ENCODE measurements around the gene AHNAK2.
"Not testable (repeated sequence)": the region's sequence is repeated elsewhere in the genome, so short reads cannot be mapped to it uniquely, and the experiment has no call there.

The AHNAK2 gene

GRCh38 chr14:104947201-104947600 lies 31.0 kb downstream of the AHNAK2 start:
- not testable (repeated sequence) for H3K36me3 Mint-ChIP-seq (ENCODE audit: low read depth); H3K4me1 Mint-ChIP-seq (ENCODE audit: low read depth); H3K27me3 Mint-ChIP-seq; H3K4me3 Mint-ChIP-seq; H3K9me3 Mint-ChIP-seq; DNase-seq; H3K27ac Mint-ChIP-seq

DNA sequence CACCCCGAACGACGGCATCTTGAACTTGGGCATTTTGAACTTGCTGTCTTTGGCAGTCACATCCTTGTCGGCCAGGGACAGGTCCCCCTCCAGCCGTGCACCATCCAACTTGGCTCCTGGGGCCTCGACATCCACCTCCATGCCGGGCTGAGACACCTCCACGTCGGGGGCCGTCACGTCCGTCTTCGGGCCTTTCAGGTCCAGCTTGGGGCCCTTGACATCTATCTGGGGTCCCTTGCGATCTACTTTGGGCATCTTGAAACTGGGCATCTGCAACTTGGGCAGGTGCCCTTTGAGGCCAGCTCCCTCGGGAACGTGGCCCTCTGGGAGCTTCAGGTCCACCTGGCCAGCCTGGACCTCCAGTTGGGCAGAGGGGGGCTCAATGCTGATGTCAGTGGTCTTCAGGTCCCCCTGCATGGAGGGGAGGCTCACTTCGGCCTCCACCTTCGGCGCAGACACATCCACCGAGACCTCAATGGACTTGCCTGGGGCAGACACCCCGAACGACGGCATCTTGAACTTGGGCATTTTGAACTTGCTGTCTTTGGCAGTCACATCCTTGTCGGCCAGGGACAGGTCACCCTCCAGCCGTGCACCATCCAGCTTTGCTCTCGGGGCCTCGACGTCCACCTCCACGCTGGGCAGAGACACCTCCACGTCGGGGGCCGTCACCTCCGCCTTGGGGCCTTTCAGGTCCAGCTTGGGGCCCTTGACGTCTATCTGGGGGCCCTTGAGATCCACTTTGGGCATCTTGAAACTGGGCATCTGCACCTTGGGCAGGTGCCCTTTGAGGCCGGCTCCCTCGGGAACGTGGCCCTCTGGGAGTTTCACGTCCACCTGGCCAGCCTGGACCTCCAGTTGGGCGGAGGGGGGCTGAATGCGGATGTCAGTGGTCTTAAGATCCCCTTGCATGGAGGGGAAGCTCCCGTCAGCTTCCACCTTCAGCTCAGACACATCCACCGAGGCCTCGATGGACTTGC lies 31.9 kb downstream of the AHNAK2 start:
- H3K9me3 Mint-ChIP-seq; H3K27me3 Mint-ChIP-seq; H3K4me3 Mint-ChIP-seq; H3K27ac Mint-ChIP-seq; DNase-seq; H3K4me1 Mint-ChIP-seq (ENCODE audit: low read depth); H3K36me3 Mint-ChIP-seq (ENCODE audit: low read depth): not testable (repeated sequence)

- not testable (repeated sequence) for H3K36me3 Mint-ChIP-seq (ENCODE audit: low read depth); H3K27ac Mint-ChIP-seq; H3K9me3 Mint-ChIP-seq; H3K4me3 Mint-ChIP-seq; H3K4me1 Mint-ChIP-seq (ENCODE audit: low read depth); H3K27me3 Mint-ChIP-seq; DNase-seq
Observed at GRCh38 chr14:104945266-104945665, 32.9 kb downstream of the AHNAK2 start.

- H3K4me1 Mint-ChIP-seq (ENCODE audit: low read depth); H3K4me3 Mint-ChIP-seq; H3K9me3 Mint-ChIP-seq; H3K27me3 Mint-ChIP-seq; H3K36me3 Mint-ChIP-seq (ENCODE audit: low read depth); H3K27ac Mint-ChIP-seq; DNase-seq: not testable (repeated sequence)
Observed at GRCh38 chr14:104944436-104945205, 33.6 kb downstream of the AHNAK2 start.

DNA sequence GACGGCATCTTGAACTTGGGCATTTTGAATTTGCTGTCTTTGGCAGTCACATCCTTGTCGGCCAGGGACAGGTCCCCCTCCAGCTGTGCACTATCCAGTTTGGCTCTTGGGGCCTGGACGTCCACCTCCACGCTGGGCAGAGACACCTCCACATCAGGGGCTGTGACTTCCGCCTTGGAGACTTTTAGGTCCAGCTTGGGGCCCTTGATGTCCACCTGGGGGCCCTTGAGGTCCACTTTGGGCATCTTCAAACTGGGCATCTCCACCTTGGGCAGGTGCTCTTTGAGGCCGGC lies 34.2 kb downstream of the AHNAK2 start:
- not testable (repeated sequence) for H3K36me3 Mint-ChIP-seq (ENCODE audit: low read depth); H3K9me3 Mint-ChIP-seq; H3K4me1 Mint-ChIP-seq (ENCODE audit: low read depth); H3K27me3 Mint-ChIP-seq; DNase-seq; H3K27ac Mint-ChIP-seq; H3K4me3 Mint-ChIP-seq

GRCh38 chr14:104943216-104944015 lies 34.8 kb downstream of the AHNAK2 start:
- not testable (repeated sequence) for H3K4me1 Mint-ChIP-seq (ENCODE audit: low read depth); DNase-seq; H3K4me3 Mint-ChIP-seq; H3K27me3 Mint-ChIP-seq; H3K36me3 Mint-ChIP-seq (ENCODE audit: low read depth); H3K9me3 Mint-ChIP-seq; H3K27ac Mint-ChIP-seq

GRCh38 chr14:104942586-104942985 lies 35.6 kb downstream of the AHNAK2 start:
- H3K27me3 Mint-ChIP-seq: no peaks in the 10 kb centered on the region
- H3K9me3 Mint-ChIP-seq: no peaks in the 10 kb centered on the region
- no peak for DNase-seq
- no peaks in the 10 kb centered on the region for H3K36me3 Mint-ChIP-seq (ENCODE audit: low read depth)
- H3K27ac Mint-ChIP-seq: no peak overlapping the region
- H3K4me1 Mint-ChIP-seq (ENCODE audit: low read depth): no peaks in the 10 kb centered on the region
- H3K4me3 Mint-ChIP-seq: no peak overlapping the region

DNA sequence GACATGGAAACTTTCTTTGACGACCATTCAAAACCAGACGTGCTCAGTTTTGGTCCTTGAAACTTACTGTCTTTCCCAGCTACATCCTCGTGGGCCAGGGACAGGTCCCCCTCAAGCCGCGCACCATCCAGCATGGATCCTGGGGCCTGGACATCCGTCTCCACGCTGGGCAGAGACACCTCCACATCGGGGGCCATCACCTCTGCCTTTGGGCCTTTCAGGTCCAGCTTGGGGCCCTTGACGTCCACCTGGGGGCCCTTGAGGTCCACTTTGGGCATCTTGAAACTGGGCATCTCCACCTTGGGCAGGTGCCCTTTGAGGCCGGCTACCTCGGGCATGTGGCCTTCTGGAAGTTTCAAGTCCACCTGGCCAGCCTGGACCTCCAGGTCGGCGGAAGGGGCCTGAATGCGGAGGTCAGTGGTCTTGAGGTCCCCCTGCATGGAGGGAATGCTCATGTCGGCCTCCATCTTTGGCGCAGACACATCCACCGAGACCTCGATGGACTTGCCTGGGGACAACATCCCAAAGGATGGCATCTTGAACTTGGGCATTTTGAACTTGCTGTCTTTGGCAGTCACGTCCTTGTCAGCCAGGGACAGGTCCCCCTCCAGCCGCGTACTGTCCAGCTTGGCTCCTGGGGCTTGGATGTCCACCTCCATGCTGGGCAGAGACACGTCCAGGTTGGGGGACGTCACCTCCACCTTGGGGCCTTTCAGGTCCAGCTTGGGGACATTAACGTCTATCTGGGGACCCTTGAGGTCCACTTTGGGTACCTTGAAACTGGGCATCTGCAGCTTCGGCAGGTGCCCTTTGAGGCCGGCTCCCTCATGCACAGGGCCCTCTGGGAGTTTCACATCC lies 36.4 kb downstream of the AHNAK2 start:
- no peak for DNase-seq
- Mint-ChIP-seq H3K4me1 (ENCODE audit: low read depth) (no peaks in the 10 kb centered on the region), H3K9me3 (no peaks in the 10 kb centered on the region), H3K27ac (no peak overlapping the region), H3K36me3 (ENCODE audit: low read depth) (no peaks in the 10 kb centered on the region), H3K4me3 (no peak overlapping the region), H3K27me3 (no peaks in the 10 kb centered on the region)

GRCh38 chr14:104940526-104941150 lies 37.5 kb downstream of the AHNAK2 start:
- no peaks in the 10 kb centered on the region for H3K4me1 Mint-ChIP-seq (ENCODE audit: low read depth)
- H3K36me3 Mint-ChIP-seq (ENCODE audit: low read depth): no peaks in the 10 kb centered on the region
- H3K27ac Mint-ChIP-seq: no peak overlapping the region
- no peak overlapping the region for H3K4me3 Mint-ChIP-seq
- H3K27me3 Mint-ChIP-seq: no peaks in the 10 kb centered on the region
- peak; percentile 19 for DNase-seq
- H3K9me3 Mint-ChIP-seq: no peaks in the 10 kb centered on the region

- H3K27me3 Mint-ChIP-seq: no peaks in the 10 kb centered on the region
- H3K4me3 Mint-ChIP-seq: no peak overlapping the region
- DNase-seq: no peak
- no peak overlapping the region for H3K27ac Mint-ChIP-seq
- no peaks in the 10 kb centered on the region for H3K36me3 Mint-ChIP-seq (ENCODE audit: low read depth)
- no peaks in the 10 kb centered on the region for H3K9me3 Mint-ChIP-seq
- no peaks in the 10 kb centered on the region for H3K4me1 Mint-ChIP-seq (ENCODE audit: low read depth)
Observed at GRCh38 chr14:104939666-104940410, 38.3 kb downstream of the AHNAK2 start.

- Mint-ChIP-seq H3K4me3 (no peak overlapping the region), H3K36me3 (ENCODE audit: low read depth) (no peaks in the 10 kb centered on the region), H3K4me1 (ENCODE audit: low read depth) (peaks cover 1% of the 10 kb centered on the region), H3K27me3 (peaks cover 4% of the 10 kb centered on the region), H3K9me3 (no peaks in the 10 kb centered on the region), H3K27ac (no peak overlapping the region)
- no peak for DNase-seq
Observed at GRCh38 chr14:104938960-104939359, 39.2 kb downstream of the AHNAK2 start.

GRCh38 chr14:104938436-104938835 lies 39.7 kb downstream of the AHNAK2 start:
- H3K4me1 Mint-ChIP-seq (ENCODE audit: low read depth): peaks cover 1% of the 10 kb centered on the region
- H3K27ac Mint-ChIP-seq: no peak overlapping the region

GRCh38 chr14:104937694-104938365 lies 40.3 kb downstream of the AHNAK2 start:
- H3K36me3 Mint-ChIP-seq (ENCODE audit: low read depth): no peaks in the 10 kb centered on the region
- H3K4me3 Mint-ChIP-seq: no peak overlapping the region
- peaks cover 4% of the 10 kb centered on the region for H3K27me3 Mint-ChIP-seq
- H3K27ac Mint-ChIP-seq: no peak overlapping the region
- no peaks in the 10 kb centered on the region for H3K9me3 Mint-ChIP-seq
- no peak for DNase-seq
- H3K4me1 Mint-ChIP-seq (ENCODE audit: low read depth): peaks cover 1% of the 10 kb centered on the region

More at GRCh38 chr14:104938436-104938835, 39.7 kb downstream of the AHNAK2 start:
- Mint-ChIP-seq H3K9me3 (no peaks in the 10 kb centered on the region), H3K27me3 (peaks cover 4% of the 10 kb centered on the region), H3K4me3 (no peak overlapping the region), H3K36me3 (ENCODE audit: low read depth) (no peaks in the 10 kb centered on the region)
- no peak for DNase-seq
